Midbrain (tissue), 1 donor: ENCODE results near the gene LRRC8C.
"Not testable (repeated sequence)": the region's sequence is repeated elsewhere in the genome, so short reads cannot be mapped to it uniquely, and the experiment has no call there.

Experiments used
- DNase-seq: peaks from one replicate; lab custom pipeline; 2025; lab: John Stamatoyannopoulos, UW

The LRRC8C gene

DNA sequence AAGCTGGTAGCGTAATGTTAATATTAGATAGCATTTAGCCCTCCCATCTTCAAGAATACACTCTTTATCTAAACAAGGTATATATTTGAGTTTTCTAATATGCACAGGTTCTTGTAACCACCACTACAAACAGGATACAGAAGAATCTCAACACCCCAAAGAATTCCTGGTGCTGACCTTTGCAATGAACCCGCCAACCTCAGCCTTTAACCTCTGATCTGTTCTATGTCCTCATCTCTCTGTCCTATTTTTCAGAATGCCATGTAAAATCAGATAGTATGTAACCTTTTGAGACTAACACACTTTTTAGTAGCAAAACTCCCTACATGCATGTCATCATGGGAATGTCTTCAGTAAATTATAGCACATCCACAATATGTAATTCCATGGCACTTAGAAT lies 71.1 kb downstream of the LRRC8C start:
- DNase-seq: no peak

DNA sequence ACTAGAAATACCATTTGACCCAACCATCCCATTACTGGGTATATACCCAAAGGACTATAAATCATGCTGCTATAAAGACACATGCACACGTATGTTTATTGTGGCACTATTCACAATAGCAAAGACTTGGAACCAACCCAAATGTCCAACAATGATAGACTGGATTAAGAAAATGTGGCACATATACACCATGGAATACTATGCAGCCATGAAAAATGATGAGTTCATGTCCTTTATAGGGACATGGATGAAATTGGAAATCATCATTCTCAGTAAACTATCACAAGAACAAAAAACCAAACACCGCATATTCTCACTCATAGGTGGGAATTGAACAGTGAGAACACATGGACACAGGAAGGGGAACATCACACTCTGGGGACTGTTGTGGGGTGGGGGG lies 72.0 kb downstream of the LRRC8C start:
- DNase-seq: not testable (repeated sequence)

GRCh38 chr1:89705901-89706699 lies 73.2 kb downstream of the LRRC8C start:
- DNase-seq: no peak

DNA sequence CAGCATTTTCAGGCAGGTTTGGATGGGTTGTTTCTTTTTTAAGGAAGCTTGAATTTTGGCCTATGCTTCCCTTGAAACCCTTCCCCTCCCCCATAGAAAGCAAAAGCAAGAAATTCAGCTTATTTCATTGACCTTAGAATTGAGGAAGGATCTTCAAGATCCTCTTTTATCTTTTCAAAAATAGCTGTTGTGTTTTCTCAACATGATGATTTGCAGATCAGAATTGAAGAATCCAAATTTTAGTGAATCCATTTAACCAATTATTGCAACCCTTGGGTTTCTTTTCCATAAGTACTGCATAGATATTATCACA lies 73.7 kb downstream of the LRRC8C start:
- no peak for DNase-seq

DNA sequence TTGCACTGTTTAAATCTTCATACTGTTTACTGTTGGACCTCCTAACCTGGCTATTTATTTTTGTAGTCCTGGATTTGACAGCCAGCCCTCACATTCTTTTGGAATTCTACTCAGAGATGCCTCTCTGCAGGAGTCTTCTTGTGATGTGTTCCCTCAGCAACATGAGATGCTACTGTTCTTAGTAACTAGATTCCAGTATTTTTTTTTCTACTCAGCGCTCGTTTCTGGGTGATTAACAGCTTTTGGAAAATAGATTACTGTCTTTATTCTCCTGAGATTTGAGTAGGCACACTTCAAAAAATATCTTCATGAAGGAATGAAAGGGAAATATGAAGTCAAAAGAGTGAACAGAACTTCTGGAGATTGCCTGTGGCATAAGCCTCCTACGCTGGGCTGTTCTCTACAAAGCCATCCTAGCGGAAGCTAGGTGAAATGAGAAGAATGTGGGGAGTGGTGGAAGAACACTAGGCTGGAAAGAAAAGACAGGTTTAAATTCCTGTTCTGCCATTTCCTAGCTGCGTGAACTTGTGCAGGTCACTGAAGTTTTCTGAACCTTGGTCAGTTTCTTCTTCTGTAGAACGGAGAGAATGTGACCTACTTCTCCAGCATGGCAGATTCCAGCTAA lies 75.9 kb downstream of the LRRC8C start:
- no peak for DNase-seq

- DNase-seq: no peak
These were observed 77.7 kb downstream of the LRRC8C start for GRCh38 chr1:89710498-89711139.

DNA sequence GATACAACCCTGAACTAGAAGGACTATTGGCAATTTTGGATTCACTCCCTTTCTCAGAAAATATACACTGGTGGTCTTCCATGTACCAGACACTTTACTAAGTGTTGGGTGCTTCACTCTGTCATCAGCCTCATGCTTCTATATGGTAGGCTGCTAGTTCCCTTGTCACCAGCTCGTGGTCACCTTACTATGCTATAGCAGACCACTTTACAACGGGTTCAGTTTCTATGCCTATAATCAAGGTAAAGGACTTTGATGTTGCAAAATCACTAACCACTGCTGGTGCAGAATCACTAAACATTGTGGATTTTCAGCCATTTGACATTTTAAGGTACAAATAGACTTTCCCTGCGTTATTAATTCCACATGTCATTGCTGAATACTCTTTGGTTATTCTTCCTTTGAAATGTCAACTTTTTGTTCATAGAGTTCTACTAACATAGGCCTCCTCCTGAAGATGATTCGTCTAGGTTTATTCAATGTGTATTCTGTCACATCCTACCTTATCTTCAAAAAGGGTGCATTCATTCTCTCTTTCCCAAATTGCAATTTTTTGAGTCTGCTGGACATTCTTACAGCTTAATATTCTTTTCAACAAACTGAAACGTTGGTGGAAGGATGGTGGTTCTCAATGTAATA lies 78.3 kb downstream of the LRRC8C start:
- DNase-seq: no peak

GRCh38 chr1:89712420-89712819 lies 79.5 kb downstream of the LRRC8C start:
- DNase-seq: no peak

- DNase-seq: no peak
These were observed 82.8 kb downstream of the LRRC8C start for GRCh38 chr1:89715677-89716076.

DNA sequence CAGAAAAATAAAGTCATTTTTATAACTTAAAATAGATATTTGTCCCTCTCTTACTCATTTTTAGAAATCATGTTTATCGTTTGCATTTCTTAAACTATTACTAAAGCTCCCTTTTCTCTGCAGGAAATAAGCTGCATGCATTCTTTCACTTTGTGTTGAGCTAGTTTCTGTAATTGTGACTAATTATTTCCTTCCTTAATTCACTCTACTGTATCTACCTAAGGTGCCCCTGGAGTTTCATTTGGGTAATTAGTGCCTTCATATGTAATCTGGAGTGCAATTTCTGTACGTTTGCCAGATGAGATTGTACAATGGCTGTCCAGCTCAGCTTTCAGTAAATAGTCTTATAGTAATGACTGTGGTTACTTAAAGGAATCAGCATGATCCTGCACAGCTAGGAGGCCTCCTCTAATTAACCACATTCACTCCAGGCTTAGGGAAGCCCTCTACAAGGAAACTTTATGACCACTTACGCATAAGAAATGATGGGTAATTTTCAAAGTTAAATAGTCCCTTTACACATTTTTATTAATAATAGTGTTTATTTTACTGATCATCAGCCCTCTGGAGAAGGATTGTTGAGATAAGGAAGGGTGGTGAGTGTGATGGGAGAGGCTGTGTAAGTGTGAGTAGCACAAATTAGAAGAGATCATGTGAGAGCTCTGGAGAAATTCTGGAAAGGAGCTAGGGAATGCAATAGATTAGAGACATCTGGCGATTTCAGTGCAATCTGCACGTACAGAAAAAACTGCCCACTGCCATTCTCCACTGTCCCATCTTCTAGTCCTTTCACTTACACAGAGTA lies 86.8 kb downstream of the LRRC8C start:
- DNase-seq: no peak

- DNase-seq: no peak
These were observed 87.9 kb downstream of the LRRC8C start for GRCh38 chr1:89720839-89721238.

DNA sequence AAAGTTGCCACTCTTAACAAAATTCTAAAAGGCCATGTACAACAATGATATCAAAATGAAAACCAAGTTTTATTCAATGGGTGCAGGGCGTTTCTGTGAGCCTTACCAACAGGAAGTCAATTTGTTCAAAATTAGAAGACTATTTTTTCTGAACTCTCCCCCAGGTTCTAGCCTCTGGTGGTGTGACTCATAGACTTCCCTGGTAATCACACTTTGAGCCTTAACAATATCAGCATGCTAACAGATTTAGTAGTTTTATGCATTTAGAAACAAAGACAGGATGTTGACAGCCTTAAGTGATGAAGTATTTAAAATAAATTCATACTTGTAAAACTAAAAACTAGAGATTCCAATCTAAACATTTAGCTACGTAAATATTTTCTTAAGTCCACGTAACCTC lies 88.4 kb downstream of the LRRC8C start:
- no peak for DNase-seq

DNA sequence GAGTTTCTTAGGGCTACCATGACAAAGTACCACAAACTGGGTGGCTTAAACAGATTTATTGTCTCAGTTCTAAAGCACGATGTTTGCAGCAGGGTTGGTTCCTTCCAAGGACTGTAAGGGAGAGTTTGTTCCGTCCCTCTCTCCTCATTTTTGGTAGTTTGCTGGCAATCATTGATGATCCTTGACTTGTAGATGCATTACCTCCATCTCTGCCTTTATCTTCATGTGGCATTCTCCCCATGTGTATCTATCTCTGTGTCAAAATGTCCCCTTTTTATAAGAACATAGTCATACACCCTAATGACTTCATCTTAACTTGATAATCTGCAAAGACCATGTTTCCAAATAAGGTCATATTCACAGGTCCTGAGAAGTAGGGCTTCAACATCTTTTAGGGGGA lies 90.2 kb downstream of the LRRC8C start:
- no peak for DNase-seq

DNA sequence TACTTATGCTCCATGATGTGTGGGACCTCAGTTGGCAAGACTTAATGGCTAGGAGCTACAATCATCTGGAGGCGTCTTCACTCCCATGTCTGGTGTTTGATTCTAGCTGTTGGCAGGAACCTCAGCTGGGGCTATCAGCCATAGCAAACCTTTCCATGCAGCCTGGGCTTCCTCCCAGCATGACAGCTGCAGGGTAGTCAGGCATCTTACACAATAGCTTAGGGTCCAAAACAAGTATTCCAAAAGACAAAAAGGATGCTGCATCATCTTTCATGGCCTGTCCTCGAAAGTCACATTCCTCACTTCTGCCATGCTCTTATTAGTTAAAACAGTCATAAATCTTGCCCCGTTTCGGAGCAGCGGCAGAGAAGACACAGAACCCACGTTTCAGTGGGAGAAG lies 90.9 kb downstream of the LRRC8C start:
- no peak for DNase-seq

- DNase-seq: no peak
These were observed 91.6 kb downstream of the LRRC8C start for GRCh38 chr1:89724369-89725010.

DNA sequence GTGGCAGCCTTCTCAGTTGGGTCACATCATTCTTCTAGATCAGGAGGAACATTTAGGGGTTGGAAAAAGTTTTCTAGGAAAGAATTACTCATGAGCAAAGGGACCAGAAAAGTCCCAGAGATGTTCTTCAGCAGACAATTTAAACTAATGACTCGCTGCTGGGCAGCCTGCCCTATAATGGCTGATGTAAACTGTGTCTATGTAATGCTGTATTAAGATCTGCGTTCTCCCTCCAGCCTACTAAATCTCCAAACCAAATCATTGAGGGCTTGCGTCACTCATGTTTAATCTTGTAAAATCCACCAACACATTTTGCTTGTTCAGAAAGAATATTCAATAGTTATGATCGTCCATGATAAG lies 92.1 kb downstream of the LRRC8C start:
- no peak for DNase-seq

GRCh38 chr1:89725631-89726030 lies 92.7 kb downstream of the LRRC8C start:
- no peak for DNase-seq

- DNase-seq: no peak
These were observed 94.8 kb downstream of the LRRC8C start for GRCh38 chr1:89727517-89728312.

- DNase-seq: no peak
These were observed 95.5 kb downstream of the LRRC8C start for GRCh38 chr1:89728381-89728780.

- DNase-seq: no peak
These were observed 99.3 kb downstream of the LRRC8C start for GRCh38 chr1:89732206-89732605.
